Measurements from ENCODE around the gene C9orf43. TPM values are rescaled to one million over a fixed set of nuclear protein-coding genes. Genes with fewer than 3 reads are reported as not detected.

Gene C9orf43
- total RNA-seq, 1 experiment from 2014 or later: 0.28 TPM

DNA sequence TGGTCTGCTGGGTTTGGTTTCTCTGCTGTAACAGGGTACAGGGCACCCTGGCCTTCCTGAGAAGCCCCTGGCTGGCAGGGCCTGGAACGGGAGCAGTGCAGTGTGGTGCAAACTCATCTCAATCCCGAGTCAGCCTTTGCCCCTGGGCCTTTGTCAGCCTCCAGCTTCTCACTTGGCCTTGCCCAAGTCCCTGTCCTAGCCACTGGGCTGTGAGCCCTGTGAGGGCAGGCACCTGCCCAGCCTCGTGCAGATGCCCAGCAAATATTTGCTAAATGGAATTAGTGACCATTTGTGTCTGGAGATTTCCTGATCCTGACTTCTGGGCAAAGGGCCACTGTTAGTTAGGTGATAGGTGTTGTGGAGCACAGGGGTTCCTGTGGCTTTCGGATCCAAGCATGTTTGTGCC is 66.0 kb downstream of the C9orf43 start:
- no peaks in the 10 kb centered on the region; the same call in 1 of the 2 replicates for H3K27me3 Mint-ChIP-seq (ENCODE audit: low read depth)
- peaks cover 9% of the 10 kb centered on the region for H3K9me3 Mint-ChIP-seq
- ATAC-seq: no peak
- DNase-seq (ENCODE audit: low spot score): no peak
- peaks cover 17% of the 10 kb centered on the region for H3K4me1 Mint-ChIP-seq
- no peak overlapping the region for H3K4me3 Mint-ChIP-seq
- H3K27ac Mint-ChIP-seq: no peak overlapping the region
- ChIA-PET POLR2A (no interaction called here), CTCF (no interaction called here)
- H3K36me3 Mint-ChIP-seq: peaks cover 3% of the 10 kb centered on the region
- no peak for TF ChIP-seq ESRRA (CRISPR knock-in tag; IDR thresholded peaks at IDR 0.05; ENCODE audit: borderline replicate concordance)
- no peak for TF ChIP-seq AFF4 (CRISPR knock-in tag; IDR thresholded peaks at IDR 0.05; ENCODE audit: borderline replicate concordance)
- TF ChIP-seq, protein P1, sequence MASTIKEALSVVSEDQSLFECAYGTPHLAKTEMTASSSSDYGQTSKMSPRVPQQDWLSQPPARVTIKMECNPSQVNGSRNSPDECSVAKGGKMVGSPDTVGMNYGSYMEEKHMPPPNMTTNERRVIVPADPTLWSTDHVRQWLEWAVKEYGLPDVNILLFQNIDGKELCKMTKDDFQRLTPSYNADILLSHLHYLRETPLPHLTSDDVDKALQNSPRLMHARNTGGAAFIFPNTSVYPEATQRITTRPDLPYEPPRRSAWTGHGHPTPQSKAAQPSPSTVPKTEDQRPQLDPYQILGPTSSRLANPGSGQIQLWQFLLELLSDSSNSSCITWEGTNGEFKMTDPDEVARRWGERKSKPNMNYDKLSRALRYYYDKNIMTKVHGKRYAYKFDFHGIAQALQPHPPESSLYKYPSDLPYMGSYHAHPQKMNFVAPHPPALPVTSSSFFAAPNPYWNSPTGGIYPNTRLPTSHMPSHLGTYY (CRISPR knock-in tag; IDR thresholded peaks at IDR 0.05): no peak
- TF ChIP-seq NFYB (CRISPR knock-in tag; conservative IDR thresholded peaks at IDR 0.05; ENCODE audit: low read depth): no peak
- no peak for TF ChIP-seq NR3C1 (CRISPR knock-in tag; conservative IDR thresholded peaks at IDR 0.05; ENCODE audit: low read depth)
- TF ChIP-seq ZNF671 (CRISPR knock-in tag; IDR thresholded peaks at IDR 0.05): no peak
- no peak for TF ChIP-seq NFE2L1 (CRISPR knock-in tag; IDR thresholded peaks at IDR 0.05)
- no peak for TF ChIP-seq JAZF1 (CRISPR knock-in tag; IDR thresholded peaks at IDR 0.05)
- no peak for TF ChIP-seq RELA (CRISPR knock-in tag; IDR thresholded peaks at IDR 0.05; ENCODE audit: borderline replicate concordance)
- TF ChIP-seq CBFB (CRISPR knock-in tag; IDR thresholded peaks at IDR 0.05; ENCODE audit: low read depth): no peak

- no peaks in the 10 kb centered on the region; the same call in 1 of the 2 replicates for H3K27me3 Mint-ChIP-seq (ENCODE audit: low read depth)
- ATAC-seq: no peak
- ChIA-PET CTCF (interaction anchor here (0.8 to 1.1 kb wide), 2 partner anchors 10 to 31 kb away, joined by 3 read pairs; no protein-coding TSS in a partner anchor), POLR2A (no interaction called here)
- H3K4me3 Mint-ChIP-seq: no peak overlapping the region
- H3K27ac Mint-ChIP-seq: no peak overlapping the region
- DNase-seq (ENCODE audit: low spot score): no peak
- peaks cover 5% of the 10 kb centered on the region for H3K9me3 Mint-ChIP-seq
- no peak for TF ChIP-seq ZNF317 (CRISPR knock-in tag; IDR thresholded peaks at IDR 0.05; ENCODE audit: borderline replicate concordance, low read depth)
- TF ChIP-seq, protein P2, sequence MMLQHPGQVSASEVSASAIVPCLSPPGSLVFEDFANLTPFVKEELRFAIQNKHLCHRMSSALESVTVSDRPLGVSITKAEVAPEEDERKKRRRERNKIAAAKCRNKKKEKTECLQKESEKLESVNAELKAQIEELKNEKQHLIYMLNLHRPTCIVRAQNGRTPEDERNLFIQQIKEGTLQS (CRISPR knock-in tag; conservative IDR thresholded peaks at IDR 0.05): no peak
- TF ChIP-seq MAX (CRISPR knock-in tag; IDR thresholded peaks at IDR 0.05): no peak
- TF ChIP-seq, protein P3, sequence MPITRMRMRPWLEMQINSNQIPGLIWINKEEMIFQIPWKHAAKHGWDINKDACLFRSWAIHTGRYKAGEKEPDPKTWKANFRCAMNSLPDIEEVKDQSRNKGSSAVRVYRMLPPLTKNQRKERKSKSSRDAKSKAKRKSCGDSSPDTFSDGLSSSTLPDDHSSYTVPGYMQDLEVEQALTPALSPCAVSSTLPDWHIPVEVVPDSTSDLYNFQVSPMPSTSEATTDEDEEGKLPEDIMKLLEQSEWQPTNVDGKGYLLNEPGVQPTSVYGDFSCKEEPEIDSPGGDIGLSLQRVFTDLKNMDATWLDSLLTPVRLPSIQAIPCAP (CRISPR knock-in tag; IDR thresholded peaks at IDR 0.05): no peak
- no peak for TF ChIP-seq CBFB (CRISPR knock-in tag; IDR thresholded peaks at IDR 0.05; ENCODE audit: low read depth)
- no peak for TF ChIP-seq ELF4 (CRISPR knock-in tag; IDR thresholded peaks at IDR 0.05; ENCODE audit: low read depth)
- no peak for TF ChIP-seq NFE2L1 (CRISPR knock-in tag; IDR thresholded peaks at IDR 0.05)
- no peak for TF ChIP-seq USF1 (CRISPR knock-in tag; IDR thresholded peaks at IDR 0.05)
- no peak for TF ChIP-seq ZMAT4 (CRISPR knock-in tag; IDR thresholded peaks at IDR 0.05)
- no peaks in the 10 kb centered on the region; the same call in 1 of the 2 replicates for H3K36me3 Mint-ChIP-seq
- peaks cover 14% of the 10 kb centered on the region for H3K4me1 Mint-ChIP-seq
These were observed 66.5 kb downstream of the C9orf43 start for GRCh38 chr9:113477058-113477457.
